HG03520 (cell line): ENCODE data around the gene PLEKHH1.
A peak's percentile ranks its signal among the peaks of the same experiment; 100 is the strongest.
"Not testable (repeated sequence)": the region's sequence is repeated elsewhere in the genome, so short reads cannot be mapped to it uniquely, and the experiment has no call there.

Source experiments
- ATAC-seq: cut with Tn5 transposase; IDR thresholded peaks from one replicate; pipeline ENCODE4 v1.9.1; 2021; ENCODE audit warnings: mild to moderate bottlenecking, moderate library complexity; ENCODE audit not compliant: unreplicated experiment

PLEKHH1 gene

DNA sequence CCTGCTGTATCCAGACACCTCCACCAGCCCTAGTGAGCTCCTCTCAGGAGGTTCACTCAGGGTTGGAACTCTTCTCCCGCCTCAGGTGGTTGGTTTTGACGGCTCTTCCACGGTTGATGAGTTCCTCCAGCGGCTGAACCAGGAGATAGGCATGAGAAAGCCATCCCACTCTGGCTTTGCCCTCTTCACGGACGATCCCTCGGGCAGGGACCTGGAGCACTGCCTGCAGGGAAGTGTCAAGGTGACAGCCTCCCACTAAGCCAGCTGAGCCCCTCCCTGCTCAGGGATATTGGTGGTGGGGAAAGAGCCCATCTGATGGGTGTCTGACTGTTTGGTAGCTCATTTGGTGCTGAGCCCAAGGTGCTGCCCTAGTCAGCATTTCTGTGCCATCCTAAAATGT, 46.5 kb downstream of the PLEKHH1 start:
- no peak for ATAC-seq

DNA sequence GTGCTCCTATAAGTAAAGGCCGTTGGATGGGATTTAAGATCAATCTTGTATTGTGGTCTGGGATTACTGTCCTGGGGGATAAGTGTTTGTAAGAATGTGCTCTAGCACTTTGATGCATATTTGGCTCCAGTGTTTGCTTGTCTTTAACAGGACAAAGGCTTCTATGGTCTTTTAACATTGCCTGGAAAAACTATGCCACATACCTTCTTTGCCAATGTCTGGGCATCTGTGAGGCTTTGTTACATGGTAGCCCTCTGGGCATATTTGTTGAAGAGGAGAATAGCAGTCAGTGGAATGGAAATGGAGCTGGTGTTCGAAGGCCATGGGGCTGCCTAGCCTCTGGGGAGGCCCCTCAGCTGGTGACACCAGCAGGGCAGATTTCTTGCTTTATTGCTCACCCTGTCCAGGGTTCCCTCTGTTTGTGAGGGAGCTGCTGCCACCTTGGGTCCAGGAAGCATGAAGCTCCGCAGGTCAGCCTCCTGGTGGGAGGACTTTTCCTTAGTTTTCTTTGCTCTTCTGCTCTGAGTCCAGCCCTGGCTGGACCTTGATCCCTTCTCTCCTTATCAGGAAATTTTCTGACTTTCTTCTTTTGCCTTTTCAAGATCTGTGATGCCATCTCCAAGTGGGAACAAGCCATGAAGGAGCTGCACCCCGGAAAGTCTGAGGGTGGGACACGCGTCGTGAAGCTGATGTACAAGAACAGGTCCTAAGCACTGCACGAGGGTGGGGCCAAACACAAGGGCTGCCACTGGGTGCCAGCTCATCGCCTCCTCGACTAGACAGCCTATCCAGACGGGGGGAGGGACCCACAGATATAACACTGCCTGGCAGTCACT, 47.5 kb downstream of the PLEKHH1 start:
- ATAC-seq, result no peak

DNA sequence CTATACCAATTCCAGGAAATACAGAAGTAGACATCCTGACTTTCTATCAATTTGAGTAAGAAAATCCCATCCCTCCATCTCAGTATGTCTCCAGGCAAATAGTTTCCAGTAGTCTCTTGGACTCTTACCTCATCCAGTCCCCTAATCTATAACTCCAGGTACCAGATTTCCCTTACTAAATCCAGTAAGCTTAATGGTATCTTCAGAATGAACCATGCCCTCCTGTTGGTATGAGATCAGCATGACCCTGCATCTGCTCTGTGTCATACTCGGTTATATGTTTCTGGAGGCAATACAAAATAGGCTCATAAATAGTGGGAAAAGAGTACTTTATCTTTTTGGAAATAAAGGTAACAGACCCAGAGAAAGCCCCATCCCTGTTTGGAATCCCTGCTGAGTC, 48.6 kb downstream of the PLEKHH1 start:
- no peak for ATAC-seq

DNA sequence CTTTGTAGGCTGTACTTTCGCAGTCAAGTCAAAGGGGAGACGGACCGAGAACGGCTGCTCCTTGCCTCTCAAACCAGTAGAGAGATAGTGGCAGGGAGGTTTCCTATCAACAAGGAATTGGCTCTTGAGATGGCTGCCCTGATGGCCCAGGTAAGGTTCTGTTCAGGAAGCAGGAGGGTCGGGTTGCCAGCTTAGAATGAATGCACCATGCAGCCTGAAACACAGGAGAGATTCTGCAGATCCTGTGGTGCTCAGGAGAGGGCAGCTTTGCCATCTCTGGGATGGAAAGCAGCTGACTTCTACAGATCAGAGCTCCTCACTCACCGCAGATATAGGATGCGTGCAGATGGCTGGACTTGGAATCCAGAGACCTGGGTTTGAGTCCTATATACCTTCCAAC, 49.0 kb downstream of the PLEKHH1 start:
- ATAC-seq, result no peak

DNA sequence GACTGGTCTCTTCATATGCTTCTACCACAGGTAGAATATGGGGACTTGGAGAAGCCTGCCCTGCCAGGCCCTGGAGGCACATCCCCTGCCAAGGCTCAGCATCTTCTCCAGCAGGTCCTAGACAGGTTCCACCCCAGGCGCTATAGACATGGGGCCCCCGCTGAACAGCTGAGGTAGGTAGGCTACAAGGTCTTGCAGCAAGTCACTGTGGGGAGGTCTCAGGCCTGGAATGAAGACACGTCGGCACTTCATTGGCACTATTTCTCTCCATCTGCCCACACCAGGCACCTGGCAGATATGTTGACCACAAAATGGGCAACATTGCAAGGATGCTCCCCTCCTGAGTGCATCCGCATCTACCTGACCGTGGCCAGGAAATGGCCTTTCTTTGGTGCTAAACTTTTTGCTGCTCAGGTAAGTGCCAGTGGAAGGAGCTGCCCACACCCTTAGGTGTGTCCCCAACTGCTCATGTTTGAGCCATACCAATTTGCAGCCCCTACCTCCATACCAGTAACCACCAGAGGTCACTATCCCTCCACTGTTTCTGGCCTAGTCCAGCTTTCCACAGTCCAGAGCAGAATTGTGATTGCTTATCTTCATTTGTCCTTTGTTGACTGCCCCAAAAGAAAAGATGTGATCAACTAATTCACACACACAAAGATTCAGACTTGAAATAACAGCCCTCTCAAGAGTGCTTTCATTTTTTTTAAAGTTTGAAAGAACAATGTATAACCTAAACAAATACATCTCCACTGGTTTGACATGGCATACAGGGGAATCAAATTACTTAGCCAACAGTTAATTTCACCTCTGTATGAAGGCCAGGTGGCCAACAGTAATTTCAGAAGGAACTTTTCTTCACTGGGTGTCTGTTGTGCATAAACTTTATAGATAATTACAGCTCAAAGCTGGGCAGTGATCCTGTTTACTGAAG, 50.9 kb downstream of the PLEKHH1 start:
- peak; percentile 56 for ATAC-seq

DNA sequence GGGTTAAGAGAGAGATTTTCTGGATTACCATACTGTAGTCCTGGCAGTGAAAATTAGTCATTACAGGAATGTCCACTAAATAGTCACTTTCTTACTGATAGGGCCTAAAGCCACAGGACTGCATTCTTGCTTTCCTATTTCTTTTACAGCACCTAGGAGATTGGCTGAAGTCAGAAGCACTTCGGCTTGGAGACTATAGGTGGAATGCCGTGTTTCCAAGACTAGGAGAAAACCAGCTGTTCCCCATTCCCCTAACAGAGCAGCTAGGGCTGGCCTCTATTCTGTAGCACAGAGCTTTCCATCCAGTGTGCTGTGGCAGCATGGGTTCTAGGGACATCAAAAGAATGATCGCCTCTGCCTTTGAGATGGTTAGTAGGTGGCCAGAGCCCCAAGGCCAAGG, 51.9 kb downstream of the PLEKHH1 start:
- ATAC-seq, result no peak

DNA sequence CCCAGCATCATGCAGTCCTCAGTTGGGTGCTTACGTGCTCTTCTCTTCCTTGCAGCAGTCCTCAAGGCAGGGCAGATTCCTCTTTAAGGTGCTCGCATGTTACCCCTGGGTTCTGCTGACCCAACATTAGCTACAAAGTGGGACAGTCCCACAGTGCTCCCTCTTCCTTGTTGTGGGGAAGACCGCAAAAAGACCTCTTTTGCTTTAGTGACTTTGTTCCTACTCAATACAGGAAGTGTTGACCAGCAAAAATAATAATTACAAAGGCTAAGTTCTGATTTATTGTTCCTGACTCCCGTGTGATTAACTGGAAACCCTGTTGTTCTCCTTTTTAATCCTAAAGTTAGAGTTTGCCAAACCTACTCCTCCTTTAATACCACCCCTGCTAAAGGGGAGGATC, 53.3 kb downstream of the PLEKHH1 start:
- ATAC-seq, result no peak

DNA sequence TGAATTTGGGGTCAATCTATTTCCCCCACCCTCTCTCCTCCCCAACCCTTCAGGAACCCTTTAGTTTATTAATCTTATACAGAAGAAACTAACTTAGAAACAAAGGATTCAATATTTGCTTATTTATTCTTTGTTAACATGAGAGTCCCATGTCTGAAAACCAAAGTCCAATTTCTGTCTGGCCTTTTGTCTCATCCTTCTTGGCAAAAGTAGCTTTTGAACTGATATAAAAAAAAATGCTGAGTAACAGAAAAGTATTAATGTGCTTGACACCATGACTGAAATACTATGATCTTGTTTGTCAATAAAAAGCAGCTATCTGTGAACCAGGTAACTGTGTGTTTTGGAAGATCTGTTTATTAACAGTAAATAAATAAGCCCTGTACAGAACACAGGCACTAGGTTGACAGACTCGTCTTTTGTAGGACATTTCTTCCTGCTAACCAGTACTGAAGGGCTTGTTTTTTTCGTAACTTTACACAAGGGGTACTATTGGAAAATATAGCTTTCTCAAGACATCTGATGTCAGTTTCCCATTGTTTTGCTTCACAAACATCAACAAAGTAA, 56.2 kb downstream of the PLEKHH1 start:
- ATAC-seq, result no peak

DNA sequence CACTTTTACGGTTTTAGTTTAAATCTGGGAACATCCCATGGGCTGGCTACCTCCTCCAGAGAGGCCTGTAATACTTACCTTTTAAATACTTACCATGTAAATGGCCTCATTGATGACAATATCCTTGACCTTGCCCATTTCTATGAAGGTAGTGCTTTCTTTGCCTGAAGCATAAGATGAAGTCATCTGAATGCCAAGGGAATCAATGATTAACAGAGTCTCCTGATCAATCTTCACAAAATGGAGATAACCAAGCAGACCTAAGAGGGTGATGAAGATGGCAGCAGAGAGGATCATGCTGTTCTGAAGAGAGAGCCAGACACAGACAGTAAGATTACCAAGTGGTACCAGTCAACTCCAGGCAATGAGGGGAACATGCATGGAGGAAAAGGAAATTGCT, 60.6 kb downstream of the PLEKHH1 start:
- ATAC-seq, result not testable (repeated sequence)

DNA sequence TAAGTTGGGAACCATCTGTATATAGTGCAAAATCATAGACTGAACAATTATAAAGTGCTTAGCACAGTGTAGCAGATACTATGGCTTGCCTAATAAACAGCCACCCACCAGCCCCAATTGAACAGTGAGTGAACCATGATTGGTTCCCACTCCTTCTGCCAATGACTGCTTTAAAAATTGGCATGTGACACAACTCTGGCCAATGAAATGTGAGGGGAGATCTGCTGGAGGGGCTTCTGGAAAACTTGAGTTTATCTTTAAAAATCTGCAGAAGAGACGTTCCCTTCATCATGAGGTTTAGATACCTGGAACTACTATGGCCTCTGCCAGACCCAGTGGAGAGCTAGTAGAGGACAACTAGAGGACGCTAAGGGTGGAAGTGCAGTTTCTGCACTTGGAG, 62.3 kb downstream of the PLEKHH1 start:
- no peak for ATAC-seq

DNA sequence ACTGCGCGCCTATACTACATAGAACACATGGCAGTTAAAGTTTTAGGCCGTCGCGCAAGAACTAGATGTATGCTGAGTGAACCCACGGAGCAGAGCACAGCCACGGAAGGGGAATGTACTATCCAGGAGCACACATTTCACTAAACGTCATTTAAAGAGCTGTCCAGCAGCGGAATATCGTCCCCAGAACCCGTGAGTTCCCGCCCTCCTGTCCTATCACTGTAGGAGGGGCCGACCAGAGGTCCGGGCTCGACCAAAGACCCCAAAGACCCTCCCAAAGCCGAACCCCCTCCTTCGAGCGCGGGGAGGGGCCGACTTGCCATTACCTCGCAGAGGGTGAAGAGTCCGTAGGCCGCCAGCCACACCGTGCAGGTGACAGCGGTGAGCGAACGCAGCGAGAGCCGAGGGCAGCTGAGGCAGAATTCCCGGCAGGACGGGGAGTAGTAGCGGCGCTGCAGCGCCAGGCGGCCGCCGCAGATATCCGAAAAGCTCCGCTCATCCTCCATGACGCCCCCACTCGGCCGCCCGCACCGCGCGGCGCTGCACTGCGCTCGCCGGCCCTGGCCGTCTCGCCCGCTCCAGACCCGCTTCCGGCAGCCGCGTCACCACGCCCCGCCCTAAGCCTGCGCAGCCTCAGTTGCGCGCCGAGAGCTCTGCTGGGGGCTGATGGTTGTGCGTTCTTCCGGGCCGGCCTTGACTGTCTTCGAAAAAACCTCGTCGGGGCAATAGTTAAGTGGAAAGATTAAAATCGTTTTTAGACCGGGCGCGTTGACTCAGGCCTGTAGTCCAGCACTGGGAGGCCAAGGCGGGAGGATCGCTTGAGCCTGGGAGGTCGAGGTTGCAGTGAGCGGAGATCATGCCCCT, 66.8 kb downstream of the PLEKHH1 start, which contains the start of gene PIGH:
Gene PIGH, minus strand, starts transcription at position 571 of the 864 bp plus-strand sequence. Its CDS starts 65 bp downstream, at position 506.
- peak; percentile 86 for ATAC-seq

DNA sequence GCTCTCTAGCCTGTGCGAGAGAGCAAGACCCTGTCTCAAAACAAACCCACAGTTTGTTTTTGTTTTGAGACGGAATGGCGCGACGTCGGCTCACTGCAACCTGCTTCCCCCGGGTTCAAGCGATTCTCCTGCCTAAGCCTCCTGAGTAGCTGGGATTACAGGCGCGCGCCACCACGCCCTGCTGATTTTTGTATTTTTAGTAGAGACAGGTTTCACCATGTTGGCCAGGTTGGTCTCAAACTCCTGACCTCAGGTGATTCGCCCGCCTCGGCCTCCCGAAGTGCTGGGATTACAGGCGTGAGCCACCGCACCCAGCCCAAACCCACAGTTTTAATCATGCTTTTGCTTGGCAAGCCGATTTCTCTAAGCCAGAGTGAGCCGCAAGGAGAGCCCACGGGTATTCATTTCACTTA, 67.5 kb downstream of the PLEKHH1 start:
- not testable (repeated sequence) for ATAC-seq

DNA sequence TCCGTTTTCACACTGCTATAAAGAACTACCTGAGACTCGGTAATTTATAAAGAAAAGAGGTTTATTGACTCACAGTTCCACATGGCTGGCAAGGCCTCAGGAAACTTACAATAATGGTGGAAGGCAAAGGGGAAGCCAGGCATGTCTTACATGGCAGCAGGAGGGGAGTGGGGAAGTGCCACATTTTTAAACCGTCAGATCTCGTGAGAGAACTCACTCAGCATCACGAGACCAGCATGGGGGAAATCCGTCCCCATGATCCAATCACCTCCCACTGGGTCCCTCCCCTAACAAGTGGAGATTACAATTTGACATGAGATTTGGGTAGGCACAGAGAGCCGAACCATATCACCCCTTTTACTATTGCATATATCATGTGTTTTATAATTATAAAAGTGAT, 69.0 kb downstream of the PLEKHH1 start:
- no peak for ATAC-seq

DNA sequence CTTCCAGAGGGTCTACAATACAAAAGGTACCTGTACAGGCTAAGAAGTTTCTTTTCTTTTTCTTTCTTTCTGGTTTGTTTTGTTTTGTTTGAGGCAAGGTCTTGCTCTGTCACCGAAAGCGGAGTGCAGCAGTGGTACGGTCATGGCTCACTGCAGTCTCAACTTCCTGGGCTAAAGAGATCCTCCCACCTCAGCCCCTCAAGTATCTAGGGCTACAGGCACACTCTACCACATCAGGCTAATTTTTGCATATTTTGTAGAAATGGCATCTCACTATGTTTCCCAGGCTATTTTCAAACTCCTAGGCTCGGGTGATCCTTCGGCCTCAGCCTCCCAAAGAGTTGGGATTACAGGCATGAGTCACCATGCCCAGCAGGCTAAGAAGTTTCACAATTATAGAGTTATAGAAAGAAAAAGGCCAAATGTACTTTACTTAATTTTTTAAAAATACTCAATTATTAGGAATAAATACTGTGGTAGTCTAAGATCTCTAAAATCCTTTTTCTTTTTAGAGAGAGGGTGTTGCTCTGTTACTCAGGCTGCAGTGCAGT, 70.0 kb downstream of the PLEKHH1 start:
- peak; percentile 55 for ATAC-seq

DNA sequence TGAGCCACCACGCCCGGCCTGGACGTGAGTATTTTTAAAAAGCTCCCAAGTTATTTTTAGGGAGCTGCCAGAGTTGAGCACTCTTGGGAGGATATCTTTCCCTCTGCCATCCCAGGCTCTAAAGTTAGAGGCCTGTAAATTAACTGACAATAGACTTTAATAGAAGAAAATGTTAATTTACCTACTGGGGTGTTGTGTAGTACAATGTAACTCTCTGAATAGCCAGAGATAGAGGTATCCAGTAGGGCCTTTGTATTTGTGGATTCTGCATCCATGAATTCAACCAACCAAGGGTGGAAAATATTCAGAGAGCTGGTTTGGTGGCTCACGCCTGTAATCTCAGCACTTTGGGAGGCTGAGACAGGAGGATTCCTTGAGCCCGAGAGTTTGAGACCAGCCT, 74.6 kb downstream of the PLEKHH1 start:
- no peak for ATAC-seq

DNA sequence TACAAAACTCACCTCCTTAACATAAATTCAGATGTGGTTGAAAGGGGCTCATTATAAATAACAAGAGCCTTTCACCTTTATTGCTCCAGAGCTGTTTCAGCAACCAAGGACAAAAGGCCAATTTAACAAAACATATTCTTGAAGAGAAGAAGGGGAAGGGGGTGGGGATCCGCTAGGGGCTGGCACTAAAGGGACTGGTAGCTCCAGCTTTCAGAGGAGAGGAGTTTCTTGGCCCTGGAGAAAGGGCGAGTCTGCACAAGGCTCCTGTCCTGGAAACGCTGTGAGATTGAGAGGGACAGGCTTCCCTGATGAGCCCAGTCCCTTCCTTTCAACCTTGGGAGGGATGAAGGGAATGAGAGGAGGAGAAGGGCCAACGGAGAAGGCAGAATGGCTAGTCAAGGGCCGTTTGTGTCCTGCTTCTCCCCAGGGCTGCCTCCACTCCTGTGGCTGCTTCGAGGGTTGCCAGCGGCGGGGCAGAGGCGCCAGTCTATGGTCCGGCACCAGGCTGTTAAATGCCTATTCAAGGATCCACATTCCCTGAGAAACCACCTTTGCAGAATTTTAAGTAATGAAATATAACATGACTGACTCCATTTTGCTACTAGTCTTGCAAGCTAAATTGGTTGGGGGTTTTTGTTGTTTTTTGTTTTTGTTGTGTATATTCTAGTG, 76.7 kb downstream of the PLEKHH1 start:
- ATAC-seq, result no peak

DNA sequence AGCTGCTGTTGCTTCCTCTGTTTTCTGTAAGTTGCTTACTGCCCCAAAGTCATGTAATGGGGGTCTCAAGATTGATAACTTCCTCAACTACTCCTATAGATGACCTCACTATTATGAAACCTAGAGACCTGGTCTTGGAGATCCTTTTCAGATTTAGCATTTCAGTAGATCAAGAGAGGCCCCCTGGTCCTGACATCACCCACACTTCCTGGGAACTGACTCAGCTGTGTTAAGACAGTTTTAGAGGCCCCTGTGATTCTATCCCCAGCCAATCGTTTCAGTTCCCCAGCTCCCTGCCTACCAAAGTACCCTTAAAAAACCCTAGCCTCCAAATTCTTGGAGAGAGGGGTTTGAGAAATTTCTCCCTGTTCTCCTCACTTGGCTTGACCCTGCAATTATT, 77.4 kb downstream of the PLEKHH1 start:
- ATAC-seq, result no peak

DNA sequence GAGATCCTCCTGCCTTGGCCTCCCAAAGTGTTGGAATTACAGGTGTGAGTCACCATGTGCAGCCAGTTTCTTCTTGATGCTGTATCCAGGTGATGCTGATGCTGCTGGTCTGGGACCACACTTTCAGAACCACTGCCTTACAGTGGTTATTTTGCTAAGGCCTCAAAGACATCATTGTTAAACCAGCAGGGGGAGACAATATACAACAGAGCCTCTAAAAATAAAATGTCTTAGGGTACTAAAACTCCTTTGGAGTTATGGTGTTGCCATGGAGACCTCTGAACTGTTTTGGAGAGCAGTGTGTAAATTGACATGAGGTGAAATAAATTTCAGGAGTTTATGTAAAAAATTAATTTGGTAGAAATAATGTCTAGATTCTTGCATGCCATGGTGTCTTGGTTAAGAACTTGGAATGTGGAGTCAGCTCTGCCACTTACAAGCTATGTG, 85.5 kb downstream of the PLEKHH1 start:
- ATAC-seq, result no peak

DNA sequence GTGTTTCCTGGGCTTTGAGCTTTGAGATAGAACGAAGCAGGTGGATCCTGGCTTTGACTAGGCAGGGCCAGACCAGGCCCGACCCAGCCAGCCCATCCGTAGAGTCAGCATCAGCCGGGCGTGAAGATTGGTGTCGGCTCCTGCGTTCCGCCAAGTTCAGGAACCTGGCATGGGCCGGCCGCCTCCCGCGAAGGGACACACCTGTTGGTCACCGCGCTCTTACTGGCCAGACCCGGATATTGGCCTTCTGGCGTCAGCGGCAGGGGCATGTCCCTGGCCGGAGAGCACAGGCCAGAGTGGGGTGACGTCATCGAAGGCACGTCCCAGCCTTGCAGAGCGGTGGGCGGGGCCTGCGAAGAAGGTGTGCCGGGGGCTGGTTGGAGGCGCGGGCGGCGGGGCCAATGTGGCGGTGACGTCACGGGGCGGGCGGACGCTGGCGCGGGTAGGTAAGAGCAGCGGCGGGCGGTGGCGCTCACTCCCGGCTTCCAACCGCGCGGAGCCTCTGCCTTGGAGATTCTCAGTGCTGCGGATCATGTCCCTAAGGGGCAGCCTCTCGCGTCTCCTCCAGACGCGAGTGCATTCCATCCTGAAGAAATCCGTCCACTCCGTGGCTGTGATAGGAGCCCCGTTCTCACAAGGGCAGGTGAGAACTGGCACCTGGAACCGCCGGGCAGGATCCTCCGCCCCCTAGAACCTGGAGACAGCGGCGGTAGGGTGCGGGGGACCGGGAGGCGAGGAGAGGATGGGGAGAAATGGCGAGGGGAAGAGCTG, 86.5 kb downstream of the PLEKHH1 start, which contains the start of gene ARG2:
Gene ARG2, plus strand, starts transcription at position 475 of the 771 bp plus-strand sequence. Its CDS starts 58 bp downstream, at position 533.
- peak; percentile 89 for ATAC-seq
